BE2C (cell line): ENCODE data around the gene CEND1.

ENCODE experiments used
- DNase-seq: peaks from one replicate; pipeline ENCODE4 v3.0.0-alpha.2; 2020
- H3K27me3 ChIP-seq: fragments of 250-450 bp; sonication (Bioruptor Pico); 2 replicates; pipeline ENCODE4 v1.5.1; 2020; ENCODE audit warnings: mild to moderate bottlenecking
- H3K36me3 ChIP-seq: fragments of 250-450 bp; sonication (Bioruptor Pico); 2 replicates; pipeline ENCODE4 v1.5.1; 2020; ENCODE audit warnings: mild to moderate bottlenecking
- H3K4me1 ChIP-seq: fragments of 250-450 bp; sonication (Bioruptor Pico); 2 replicates; pipeline ENCODE4 v1.5.1; 2020
- H3K4me3 ChIP-seq: 2 replicates; pipeline ENCODE4 v1.5.1; 2011; ENCODE audit warnings: low read depth, low read length
- H3K9me3 ChIP-seq: fragments of 250-450 bp; sonication (Bioruptor Pico); 2 replicates; pipeline ENCODE4 v1.5.1; 2020
- CTCF ChIP-seq: IDR thresholded peaks from 2 replicates; pipeline ENCODE4 v1.5.1; 2012; ENCODE audit warnings: mild to moderate bottlenecking, low read depth, low read length

Gene CEND1

GRCh38 chr11:773425-773824, 16.5 kb downstream of the CEND1 start:
- DNase-seq = no peak
- no peaks in the 10 kb centered on the region for H3K4me1 ChIP-seq
- no peaks in the 10 kb centered on the region for H3K9me3 ChIP-seq
- TF ChIP-seq CTCF = no peak
- H3K4me3 ChIP-seq = no peak overlapping the region
- H3K27me3 ChIP-seq = no peaks in the 10 kb centered on the region
- peaks cover 21% of the 10 kb centered on the region for H3K36me3 ChIP-seq

DNA sequence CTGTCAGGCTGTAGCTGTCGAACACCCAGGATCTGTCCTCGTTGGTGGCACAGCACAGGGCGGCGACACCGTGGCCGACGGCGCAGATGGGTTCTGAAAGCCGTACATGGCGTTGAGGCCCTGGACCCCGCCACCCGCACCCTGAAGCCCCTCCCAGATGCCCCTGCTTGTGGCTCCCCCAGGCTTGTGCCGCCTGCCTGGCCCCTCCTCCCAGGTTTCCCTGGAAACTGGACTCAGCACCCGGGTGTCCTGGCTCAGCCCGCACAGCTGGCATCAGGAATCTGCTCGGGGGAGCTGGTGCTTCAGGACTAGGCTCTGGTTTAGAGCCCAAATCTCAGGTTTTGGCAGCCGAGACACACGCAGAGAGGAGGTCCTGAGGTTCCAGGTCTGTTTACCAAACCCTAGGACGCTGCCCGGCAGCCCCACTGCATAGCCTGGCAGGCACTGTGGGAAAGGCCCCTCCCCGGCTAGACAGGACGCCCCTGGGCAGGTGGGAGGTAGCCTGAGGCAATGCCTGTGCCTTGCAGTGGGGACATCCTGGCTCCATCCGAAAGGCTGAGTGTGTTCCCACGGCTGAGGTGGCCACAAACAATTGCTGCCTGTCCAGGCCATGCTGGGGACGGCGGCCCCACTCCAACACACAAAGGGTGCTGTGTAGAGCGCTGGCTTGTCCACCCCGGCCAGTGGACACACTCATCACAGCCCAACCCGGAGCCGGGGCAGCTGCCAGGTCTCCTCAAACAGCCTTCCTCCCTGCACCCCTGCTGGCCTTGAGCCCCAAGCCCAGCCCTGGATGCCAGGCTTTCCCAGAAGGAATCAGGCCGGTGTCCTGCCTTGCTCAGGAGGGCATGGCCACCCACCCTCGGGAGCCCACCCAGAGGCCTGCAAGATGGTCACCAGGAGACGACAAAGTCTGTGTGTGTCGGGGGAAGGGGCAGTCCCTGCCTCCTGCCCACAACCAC, 17.2 kb downstream of the CEND1 start:
- DNase-seq = no peak
- TF ChIP-seq CTCF = no peak

DNA sequence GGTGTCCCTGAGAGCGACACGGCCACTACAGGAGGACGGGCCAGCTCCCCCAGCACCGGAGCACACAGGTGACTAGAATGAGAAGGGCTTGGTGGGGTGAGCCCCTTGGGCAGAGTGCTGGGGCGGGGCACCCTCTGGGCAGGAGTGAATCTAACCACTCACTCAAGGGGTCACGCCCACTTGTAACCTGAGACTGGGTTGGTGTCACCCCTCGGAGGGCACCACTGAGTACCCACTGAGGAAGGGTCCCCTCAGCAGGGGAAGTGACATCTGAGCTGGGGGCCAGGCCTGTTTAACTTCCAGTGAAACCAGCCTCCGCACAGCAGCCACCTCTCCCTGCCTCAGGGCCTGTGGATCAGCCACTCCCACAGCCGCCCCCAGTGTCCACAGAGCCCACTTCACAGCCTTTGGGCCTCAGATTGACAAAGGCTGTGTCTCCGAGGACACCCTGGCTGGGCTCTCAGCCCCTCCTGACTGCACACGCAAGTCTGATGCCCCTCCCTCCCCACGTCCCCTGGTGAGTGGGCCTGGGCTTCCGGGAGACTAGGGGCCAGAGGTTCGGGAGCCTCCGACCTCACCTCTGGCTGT, 18.2 kb downstream of the CEND1 start:
- H3K36me3 ChIP-seq = peaks cover 21% of the 10 kb centered on the region

More for the DNA sequence above, 17.2 kb downstream of the CEND1 start:
- H3K4me3 ChIP-seq = no peak overlapping the region
- no peaks in the 10 kb centered on the region for H3K27me3 ChIP-seq
- H3K36me3 ChIP-seq = peaks cover 21% of the 10 kb centered on the region
- H3K9me3 ChIP-seq = no peaks in the 10 kb centered on the region
- no peaks in the 10 kb centered on the region for H3K4me1 ChIP-seq

DNA sequence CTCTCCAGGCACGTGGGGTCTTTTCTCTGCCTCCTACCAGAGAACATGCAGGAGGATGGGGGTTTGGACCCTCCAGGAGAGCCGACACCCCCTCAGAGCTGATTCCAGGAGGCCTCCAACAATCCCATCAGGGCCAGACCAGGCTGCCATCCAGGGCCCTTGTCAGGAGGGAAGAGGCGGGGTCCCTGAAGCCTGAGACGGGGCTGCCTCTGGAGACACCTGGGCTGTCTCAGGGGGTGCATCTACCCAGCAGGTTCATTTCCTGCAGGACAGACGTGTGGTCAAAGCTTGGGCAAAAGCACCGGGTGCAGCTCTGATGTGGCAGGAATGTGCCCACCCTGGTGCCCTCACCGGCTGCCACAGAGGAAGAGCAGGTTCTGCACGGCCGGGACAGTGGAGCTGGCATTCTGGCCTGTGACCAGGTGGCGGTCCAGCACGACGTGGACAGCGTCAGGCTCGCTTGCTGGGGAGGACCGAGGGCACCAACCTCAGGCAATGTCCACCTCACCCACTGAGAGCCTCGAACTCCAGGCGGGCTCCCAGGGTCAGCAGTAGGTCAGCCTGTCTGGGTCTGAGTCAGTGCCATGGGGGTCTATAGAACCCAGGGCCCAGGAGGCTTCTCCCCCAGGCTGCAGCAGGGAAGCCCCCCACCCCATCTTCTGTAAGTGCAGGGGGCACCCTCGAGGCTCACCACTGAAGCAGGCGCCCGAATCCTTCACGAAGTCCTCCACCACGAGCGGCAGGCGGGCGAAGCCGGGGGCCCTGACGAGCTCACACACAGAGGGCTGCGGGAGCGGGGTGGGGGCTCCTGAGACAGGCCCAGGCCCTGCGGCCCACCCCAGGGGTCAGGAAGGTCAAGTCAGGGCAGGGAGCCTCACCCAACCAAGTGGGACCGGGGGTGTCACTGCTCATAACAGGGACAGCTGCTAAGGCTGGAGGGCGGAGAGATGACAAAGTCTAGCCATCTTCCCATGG, 19.0 kb downstream of the CEND1 start:
- TF ChIP-seq CTCF = no peak
- Histone ChIP-seq H3K4me1 (no peaks in the 10 kb centered on the region), H3K27me3 (no peaks in the 10 kb centered on the region), H3K4me3 (no peak overlapping the region), H3K36me3 (peaks cover 23% of the 10 kb centered on the region), H3K9me3 (no peaks in the 10 kb centered on the region)
- DNase-seq = no peak

More for the DNA sequence above, 18.2 kb downstream of the CEND1 start:
- no peak for DNase-seq
- no peak overlapping the region for H3K4me3 ChIP-seq
- no peaks in the 10 kb centered on the region for H3K27me3 ChIP-seq
- no peaks in the 10 kb centered on the region for H3K4me1 ChIP-seq
- no peaks in the 10 kb centered on the region for H3K9me3 ChIP-seq
- TF ChIP-seq CTCF = no peak

DNA sequence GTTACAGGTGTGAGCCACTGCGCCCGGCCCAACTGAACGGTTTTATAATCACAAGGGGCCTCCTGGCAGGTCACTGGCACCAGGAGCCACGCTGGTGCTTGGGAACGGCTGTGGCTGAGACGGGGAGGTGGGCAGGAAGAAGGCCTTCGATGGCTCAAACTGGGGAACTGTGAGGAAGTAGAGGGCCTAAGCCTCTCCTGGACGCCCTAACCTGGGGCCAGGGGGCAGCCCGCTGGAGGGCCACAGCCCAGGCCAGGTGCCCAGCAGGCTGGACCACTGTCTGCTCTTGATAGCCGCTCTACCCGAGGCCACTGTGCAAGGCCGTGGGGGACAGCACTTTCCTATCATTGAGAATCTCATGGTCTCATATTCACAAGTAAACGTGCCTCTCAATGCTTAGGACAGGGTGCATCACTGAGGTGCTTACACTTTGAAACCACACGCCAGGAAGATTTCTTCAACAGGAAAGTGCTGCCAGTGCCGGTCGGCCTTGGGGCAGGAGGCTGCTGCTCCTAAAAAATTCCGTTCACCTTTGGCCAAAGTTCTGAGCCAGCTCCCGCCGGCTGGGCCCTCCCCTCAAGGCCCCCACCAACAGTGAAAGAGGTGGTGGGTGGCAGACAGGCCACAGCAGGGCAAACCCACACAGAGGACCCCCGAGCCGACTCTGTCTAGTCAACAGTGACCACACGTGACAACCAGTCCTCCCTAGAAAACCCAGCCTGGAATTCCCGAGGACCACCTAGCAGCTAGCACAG, 19.8 kb downstream of the CEND1 start:
- H3K36me3 ChIP-seq = peaks cover 27% of the 10 kb centered on the region
- no peaks in the 10 kb centered on the region for H3K27me3 ChIP-seq
- H3K4me1 ChIP-seq = no peaks in the 10 kb centered on the region
- no peak overlapping the region for H3K4me3 ChIP-seq
- TF ChIP-seq CTCF = no peak
- H3K9me3 ChIP-seq = no peaks in the 10 kb centered on the region
- DNase-seq = no peak
